KMS-11 (cell line): Measurements from ENCODE around the gene IFNLR1.

Source experiments
- H2AFZ ChIP-seq: fragments of 200-600 bp; sonication (generic); 2 replicates; pipeline ENCODE4 v1.6.1; 2016; ENCODE audit warnings: antibody characterized with exemption, mixed run types, low read depth
- H3K27ac ChIP-seq: fragments of 200-600 bp; sonication (generic); 2 replicates; pipeline ENCODE4 v1.6.1; 2016; ENCODE audit warnings: mild to moderate bottlenecking, mixed run types
- H3K27me3 ChIP-seq: fragments of 200-600 bp; sonication (generic); 2 replicates; pipeline ENCODE4 v1.6.1; 2017; ENCODE audit warnings: mild to moderate bottlenecking, low read depth, mixed run types, moderate library complexity; ENCODE audit not compliant: insufficient read depth
- H3K36me3 ChIP-seq: fragments of 200-600 bp; sonication (generic); 2 replicates; pipeline ENCODE4 v1.6.1; 2017; ENCODE audit warnings: mild to moderate bottlenecking, mixed run types; ENCODE audit not compliant: insufficient read depth
- H3K4me1 ChIP-seq: fragments of 200-600 bp; sonication (generic); 2 replicates; pipeline ENCODE4 v1.6.1; 2016; ENCODE audit warnings: mild to moderate bottlenecking, low read depth, mixed run types; ENCODE audit not compliant: poor library complexity, severe bottlenecking
- H3K4me2 ChIP-seq: fragments of 200-600 bp; sonication (generic); 2 replicates; pipeline ENCODE4 v1.7.0; 2016; ENCODE audit warnings: mild to moderate bottlenecking, mixed run types
- H3K4me3 ChIP-seq: fragments of 200-600 bp; sonication (generic); IDR thresholded peaks from 2 replicates; pipeline ENCODE4 v1.6.1; 2017; ENCODE audit warnings: low read depth, low read length, mixed read lengths; ENCODE audit not compliant: insufficient read depth
- H3K79me2 ChIP-seq: fragments of 200-600 bp; sonication (generic); 2 replicates; pipeline ENCODE4 v1.6.1; 2016; ENCODE audit warnings: low read depth, mixed run types; ENCODE audit not compliant: insufficient read depth
- H3K9ac ChIP-seq: fragments of 200-600 bp; sonication (generic); 2 replicates; pipeline ENCODE4 v1.6.1; 2016; ENCODE audit warnings: mild to moderate bottlenecking, mixed run types
- H4K20me1 ChIP-seq: fragments of 200-600 bp; sonication (generic); 2 replicates; pipeline ENCODE4 v1.6.1; 2016; ENCODE audit warnings: mild to moderate bottlenecking, mixed run types; ENCODE audit not compliant: insufficient read depth
- TF ChIP-seq, protein P1 (sequence below): fragments of 200-600 bp; sonication (generic); conservative IDR thresholded peaks from 2 replicates; pipeline ENCODE4 v1.6.1; 2017; ENCODE audit warnings: low read depth, mild to moderate bottlenecking, antibody characterized with exemption, low read length, moderate library complexity, mixed read lengths

Gene IFNLR1

GRCh38 chr1:24186711-24186992 is 437 bp downstream of the IFNLR1 start:
- H4K20me1 ChIP-seq = no peaks in the 10 kb centered on the region
- H3K36me3 ChIP-seq = no peaks in the 10 kb centered on the region
- H3K27me3 ChIP-seq = no peaks in the 10 kb centered on the region
- peaks cover 47% of the 10 kb centered on the region for H3K4me1 ChIP-seq
- TF ChIP-seq, protein P1, sequence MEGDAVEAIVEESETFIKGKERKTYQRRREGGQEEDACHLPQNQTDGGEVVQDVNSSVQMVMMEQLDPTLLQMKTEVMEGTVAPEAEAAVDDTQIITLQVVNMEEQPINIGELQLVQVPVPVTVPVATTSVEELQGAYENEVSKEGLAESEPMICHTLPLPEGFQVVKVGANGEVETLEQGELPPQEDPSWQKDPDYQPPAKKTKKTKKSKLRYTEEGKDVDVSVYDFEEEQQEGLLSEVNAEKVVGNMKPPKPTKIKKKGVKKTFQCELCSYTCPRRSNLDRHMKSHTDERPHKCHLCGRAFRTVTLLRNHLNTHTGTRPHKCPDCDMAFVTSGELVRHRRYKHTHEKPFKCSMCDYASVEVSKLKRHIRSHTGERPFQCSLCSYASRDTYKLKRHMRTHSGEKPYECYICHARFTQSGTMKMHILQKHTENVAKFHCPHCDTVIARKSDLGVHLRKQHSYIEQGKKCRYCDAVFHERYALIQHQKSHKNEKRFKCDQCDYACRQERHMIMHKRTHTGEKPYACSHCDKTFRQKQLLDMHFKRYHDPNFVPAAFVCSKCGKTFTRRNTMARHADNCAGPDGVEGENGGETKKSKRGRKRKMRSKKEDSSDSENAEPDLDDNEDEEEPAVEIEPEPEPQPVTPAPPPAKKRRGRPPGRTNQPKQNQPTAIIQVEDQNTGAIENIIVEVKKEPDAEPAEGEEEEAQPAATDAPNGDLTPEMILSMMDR = no peak
- peaks cover 18% of the 10 kb centered on the region; the same call in 1 of the 2 replicates for H3K79me2 ChIP-seq
- peak overlapping the region; percentile 68 for H3K9ac ChIP-seq
- H3K27ac ChIP-seq = peak overlapping the region; percentile 18; the same call in 1 of the 2 replicates
- H2AFZ ChIP-seq = peak overlapping the region; percentile 72
- H3K4me2 ChIP-seq = peak overlapping the region; percentile 60
- peak overlapping the region; percentile 83 for H3K4me3 ChIP-seq

- Histone ChIP-seq H3K27me3 (no peaks in the 10 kb centered on the region), H3K36me3 (no peaks in the 10 kb centered on the region), H4K20me1 (no peaks in the 10 kb centered on the region), H3K4me3 (no peak overlapping the region), H3K9ac (peak overlapping the region; percentile 68; the same call in 1 of the 2 replicates), H2AFZ (no peak overlapping the region), H3K4me1 (peaks cover 42% of the 10 kb centered on the region), H3K4me2 (peak overlapping the region; percentile 60), H3K79me2 (peaks cover 23% of the 10 kb centered on the region; the same call in 1 of the 2 replicates), H3K27ac (0 out of 2 replicates have a peak overlapping the region, but pooled peaks have one; percentile 18)
- TF ChIP-seq, protein P1 = no peak
These were observed 918 bp downstream of the IFNLR1 start for GRCh38 chr1:24186031-24186710.

GRCh38 chr1:24185076-24185475 is 2.0 kb downstream of the IFNLR1 start:
- H3K9ac ChIP-seq = no peak overlapping the region
- TF ChIP-seq, protein P1 = no peak
- no peak overlapping the region for H2AFZ ChIP-seq
- H4K20me1 ChIP-seq = no peaks in the 10 kb centered on the region
- H3K79me2 ChIP-seq = peaks cover 27% of the 10 kb centered on the region; the same call in 1 of the 2 replicates
- no peak overlapping the region for H3K4me2 ChIP-seq
- H3K4me1 ChIP-seq = peaks cover 39% of the 10 kb centered on the region
- H3K27ac ChIP-seq = no peak overlapping the region
- H3K27me3 ChIP-seq = no peaks in the 10 kb centered on the region
- H3K4me3 ChIP-seq = no peak overlapping the region
- no peaks in the 10 kb centered on the region for H3K36me3 ChIP-seq

DNA sequence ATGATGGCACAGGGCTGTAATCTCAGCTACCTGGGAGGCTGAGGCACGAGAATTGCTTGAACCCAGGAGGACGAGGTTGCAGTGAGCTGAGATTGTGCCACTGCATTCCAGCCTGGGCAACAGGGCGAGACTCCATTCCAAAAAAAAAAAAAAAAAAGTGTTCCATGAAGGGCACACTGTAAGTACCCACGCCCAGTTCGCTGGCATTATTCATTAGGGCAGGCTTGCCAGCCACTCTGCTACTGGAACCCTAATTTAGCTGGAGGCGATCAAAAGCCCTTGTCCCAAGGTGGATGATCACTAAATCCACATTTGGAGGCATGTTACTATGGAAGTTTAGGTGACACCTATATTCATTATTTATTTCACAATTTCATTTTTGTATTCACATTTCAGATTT is 5.0 kb downstream of the IFNLR1 start:
- Histone ChIP-seq H2AFZ (no peak overlapping the region), H3K4me1 (peaks cover 18% of the 10 kb centered on the region), H3K4me2 (no peak overlapping the region), H3K79me2 (peaks cover 35% of the 10 kb centered on the region; the same call in 1 of the 2 replicates), H3K4me3 (no peak overlapping the region), H3K27me3 (no peaks in the 10 kb centered on the region), H4K20me1 (no peaks in the 10 kb centered on the region), H3K9ac (no peak overlapping the region), H3K27ac (no peak overlapping the region), H3K36me3 (no peaks in the 10 kb centered on the region)
- TF ChIP-seq, protein P1 = no peak
